Caco-2 (cell line): ENCODE measurements around the gene USP40. TPM values are rescaled to one million over a fixed set of nuclear protein-coding genes. Genes with fewer than 3 reads are reported as not detected.

Source experiments
- BruUV-seq: library from RNA; stranded (reverse); fragments of 400-500 nt; replicated peaks from 2 replicates; lab custom pipeline; 2021; lab: Mats Ljungman, UMichigan
- CTCF ChIA-PET: fragments of 300-600 bp; sonication (Branson Sonifier 250); formaldehyde crosslinking; loops from one replicate; lab custom pipeline; 2022; ENCODE audit warnings: antibody characterized with exemption; lab: Charles Lee
- POLR2A ChIA-PET: fragments of 300-600 bp; sonication (Branson Sonifier 250); formaldehyde crosslinking; loops from one replicate; lab custom pipeline; 2022; ENCODE audit warnings: antibody characterized with exemption; lab: Charles Lee
- DNase-seq, 2 experiments: peaks; one replicate each; pipeline versions ENCODE4 v3.0.0 to v3.0.0-alpha.2; 2020 to 2022
- H3K27me3 ChIP-seq: replicated peaks from 2 replicates; pipeline ENCODE4 v1.6.0; 2011; ENCODE audit warnings: low read length; ENCODE audit not compliant: control insufficient read depth, insufficient read depth
- H3K36me3 ChIP-seq: 2 replicates; pipeline ENCODE4 v1.5.1; 2011; ENCODE audit warnings: low read length; ENCODE audit not compliant: control insufficient read depth, insufficient read depth
- H3K4me1 ChIP-seq: fragments of 250-450 bp; sonication (Bioruptor Pico); 2 replicates; pipeline ENCODE4 v1.5.1; 2020; ENCODE audit warnings: mild to moderate bottlenecking
- H3K4me3 ChIP-seq: 2 replicates; pipeline ENCODE4 v1.5.1; 2011; ENCODE audit warnings: low read depth, mild to moderate bottlenecking, control low read depth, low read length
- H3K9me3 ChIP-seq: fragments of 250-450 bp; sonication (Bioruptor Pico); 2 replicates; pipeline ENCODE4 v1.5.1; 2020; ENCODE audit warnings: mild to moderate bottlenecking, moderate library complexity
- H3K27ac Mint-ChIP-seq: one replicate; pipeline ENCODE4 v1.8.0; 2022; ENCODE audit warnings: mixed read lengths; ENCODE audit not compliant: unreplicated experiment
- H3K27me3 Mint-ChIP-seq: one replicate; pipeline ENCODE4 v1.8.0; 2022; ENCODE audit warnings: mixed read lengths; ENCODE audit not compliant: insufficient read depth, unreplicated experiment
- H3K36me3 Mint-ChIP-seq: one replicate; pipeline ENCODE4 v1.8.0; 2022; ENCODE audit warnings: mild to moderate bottlenecking, mixed read lengths; ENCODE audit not compliant: insufficient read depth, unreplicated experiment
- H3K4me1 Mint-ChIP-seq: one replicate; pipeline ENCODE4 v1.8.0; 2022; ENCODE audit warnings: low read depth, mixed read lengths; ENCODE audit not compliant: unreplicated experiment
- H3K4me3 Mint-ChIP-seq: one replicate; pipeline ENCODE4 v1.8.0; 2022; ENCODE audit warnings: mild to moderate bottlenecking, moderate library complexity, mixed read lengths; ENCODE audit not compliant: unreplicated experiment
- H3K9me3 Mint-ChIP-seq: one replicate; pipeline ENCODE4 v1.8.0; 2022; ENCODE audit warnings: mixed read lengths; ENCODE audit not compliant: unreplicated experiment
- intact Hi-C: fragments of 100-400 bp; cut with micrococcal nuclease; formaldehyde crosslinking; loops from one replicate; pipeline ENCODE4 v1.10.0; 2022; ENCODE audit not compliant: unreplicated experiment
- total RNA-seq: library from RNA; stranded (reverse); gene quantifications from 2 replicates; pipeline ENCODE4 v1.2.3, GENCODE V29; 2022
- TF ChIP-seq, protein P1 (sequence below), 2 experiments: fragments of 200-600 bp in 1 of 2; IDR thresholded peaks; 1 replicate in 1 of 2; 2 replicates in 1 of 2; pipeline versions ENCODE4 v1.5.1 to v1.8.0; 2011 to 2022; ENCODE audit warnings: antibody characterized with exemption in 1 of 2, control low read depth in 1 of 2, inconsistent platforms in 1 of 2, low read depth in 1 of 2, low read length in 1 of 2, mild to moderate bottlenecking in 1 of 2, moderate library complexity in 1 of 2; ENCODE audit not compliant: insufficient read depth in 1 of 2, severe bottlenecking in 1 of 2, unreplicated experiment in 1 of 2

Gene USP40
- total RNA-seq, 1 experiment from 2014 or later, result 27.8 TPM

DNA sequence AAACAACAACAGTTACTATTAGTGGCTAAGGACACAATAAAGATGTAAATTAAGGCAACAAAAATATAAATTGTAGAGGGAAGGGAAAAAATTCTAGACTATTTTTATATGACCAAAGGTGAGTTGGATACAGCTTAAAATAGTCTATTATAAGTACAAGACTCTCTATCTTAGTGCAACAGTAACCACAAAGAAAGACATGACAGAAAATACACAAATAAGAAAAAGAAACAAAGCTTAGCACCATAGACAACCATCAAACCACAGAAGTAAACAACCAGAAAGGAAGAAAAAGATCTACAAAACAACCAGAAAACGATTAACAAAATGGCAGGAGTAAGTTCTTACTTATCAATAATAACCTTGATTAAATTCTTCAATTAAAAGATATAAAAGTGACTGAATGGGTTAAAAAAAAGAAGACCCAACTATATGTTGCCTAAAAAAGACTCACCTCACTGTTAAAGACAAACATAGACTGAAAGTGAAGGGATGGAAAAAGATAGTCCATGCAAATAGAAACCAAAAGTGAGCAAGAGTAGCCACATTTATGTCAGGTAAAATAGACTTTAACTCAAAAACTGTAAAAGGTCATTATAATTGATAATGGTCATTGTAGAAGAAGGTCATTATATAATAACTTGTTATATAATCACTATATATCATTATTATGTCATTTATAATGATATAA is 62.5 kb downstream of the USP40 start:
- intact Hi-C loops, result no loop called here
- H3K4me1 ChIP-seq, result no peaks in the 10 kb centered on the region
- Mint-ChIP-seq H3K9me3 (peaks cover 36% of the 10 kb centered on the region), H3K4me1 (no peaks in the 10 kb centered on the region), H3K27ac (no peak overlapping the region), H3K27me3 (no peaks in the 10 kb centered on the region), H3K4me3 (no peak overlapping the region), H3K36me3 (peaks cover 5% of the 10 kb centered on the region)
- CTCF ChIA-PET, result no interaction called here
- no peaks in the 10 kb centered on the region for H3K27me3 ChIP-seq
- no TSS peak for BruUV-seq
- POLR2A ChIA-PET, result no interaction called here
- no peaks in the 10 kb centered on the region; the same call in 1 of the 2 replicates for H3K9me3 ChIP-seq
- no peaks in the 10 kb centered on the region for H3K36me3 ChIP-seq
- TF ChIP-seq, protein P1, sequence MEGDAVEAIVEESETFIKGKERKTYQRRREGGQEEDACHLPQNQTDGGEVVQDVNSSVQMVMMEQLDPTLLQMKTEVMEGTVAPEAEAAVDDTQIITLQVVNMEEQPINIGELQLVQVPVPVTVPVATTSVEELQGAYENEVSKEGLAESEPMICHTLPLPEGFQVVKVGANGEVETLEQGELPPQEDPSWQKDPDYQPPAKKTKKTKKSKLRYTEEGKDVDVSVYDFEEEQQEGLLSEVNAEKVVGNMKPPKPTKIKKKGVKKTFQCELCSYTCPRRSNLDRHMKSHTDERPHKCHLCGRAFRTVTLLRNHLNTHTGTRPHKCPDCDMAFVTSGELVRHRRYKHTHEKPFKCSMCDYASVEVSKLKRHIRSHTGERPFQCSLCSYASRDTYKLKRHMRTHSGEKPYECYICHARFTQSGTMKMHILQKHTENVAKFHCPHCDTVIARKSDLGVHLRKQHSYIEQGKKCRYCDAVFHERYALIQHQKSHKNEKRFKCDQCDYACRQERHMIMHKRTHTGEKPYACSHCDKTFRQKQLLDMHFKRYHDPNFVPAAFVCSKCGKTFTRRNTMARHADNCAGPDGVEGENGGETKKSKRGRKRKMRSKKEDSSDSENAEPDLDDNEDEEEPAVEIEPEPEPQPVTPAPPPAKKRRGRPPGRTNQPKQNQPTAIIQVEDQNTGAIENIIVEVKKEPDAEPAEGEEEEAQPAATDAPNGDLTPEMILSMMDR (IDR thresholded peaks at IDR 0.05; ENCODE audit: insufficient read depth in 1 of 2, low read depth in 1 of 2, low read length in 1 of 2, severe bottlenecking in 1 of 2, unreplicated experiment in 1 of 2), result no peak
- H3K4me3 ChIP-seq, result no peak overlapping the region
- no peak for DNase-seq

DNA sequence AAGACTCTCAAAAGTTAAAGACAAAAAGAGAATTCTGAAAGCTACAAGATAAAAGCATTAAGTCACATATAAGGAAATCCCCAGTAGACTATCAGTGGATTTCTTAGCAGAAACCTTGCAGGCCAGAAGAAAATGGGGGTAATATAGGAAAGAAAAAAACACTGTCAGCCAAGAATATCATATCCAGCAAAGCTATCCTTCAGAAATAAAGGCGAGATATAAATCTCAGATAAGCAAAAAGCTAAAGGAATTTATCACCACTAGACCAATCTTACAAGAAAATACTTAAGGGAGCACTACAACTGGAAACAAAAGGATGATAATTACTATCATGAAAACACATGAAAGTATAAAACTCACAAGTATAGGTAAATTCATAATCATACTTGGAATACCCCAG is 63.1 kb downstream of the USP40 start:
- Histone ChIP-seq H3K36me3 (no peaks in the 10 kb centered on the region), H3K4me3 (no peak overlapping the region), H3K9me3 (no peaks in the 10 kb centered on the region; the same call in 1 of the 2 replicates), H3K4me1 (no peaks in the 10 kb centered on the region), H3K27me3 (no peaks in the 10 kb centered on the region)
- no peaks in the 10 kb centered on the region for H3K4me1 Mint-ChIP-seq
- ChIA-PET POLR2A (no interaction called here), CTCF (no interaction called here)
- H3K36me3 Mint-ChIP-seq, result peaks cover 5% of the 10 kb centered on the region
- no peak overlapping the region for H3K27ac Mint-ChIP-seq
- BruUV-seq, result no TSS peak
- intact Hi-C loops, result no loop called here
- no peak for DNase-seq
- H3K9me3 Mint-ChIP-seq, result peaks cover 36% of the 10 kb centered on the region
- TF ChIP-seq, protein P1 (IDR thresholded peaks at IDR 0.05; ENCODE audit: insufficient read depth in 1 of 2, low read depth in 1 of 2, low read length in 1 of 2, severe bottlenecking in 1 of 2, unreplicated experiment in 1 of 2), result no peak
- H3K4me3 Mint-ChIP-seq, result no peak overlapping the region
- no peaks in the 10 kb centered on the region for H3K27me3 Mint-ChIP-seq

DNA sequence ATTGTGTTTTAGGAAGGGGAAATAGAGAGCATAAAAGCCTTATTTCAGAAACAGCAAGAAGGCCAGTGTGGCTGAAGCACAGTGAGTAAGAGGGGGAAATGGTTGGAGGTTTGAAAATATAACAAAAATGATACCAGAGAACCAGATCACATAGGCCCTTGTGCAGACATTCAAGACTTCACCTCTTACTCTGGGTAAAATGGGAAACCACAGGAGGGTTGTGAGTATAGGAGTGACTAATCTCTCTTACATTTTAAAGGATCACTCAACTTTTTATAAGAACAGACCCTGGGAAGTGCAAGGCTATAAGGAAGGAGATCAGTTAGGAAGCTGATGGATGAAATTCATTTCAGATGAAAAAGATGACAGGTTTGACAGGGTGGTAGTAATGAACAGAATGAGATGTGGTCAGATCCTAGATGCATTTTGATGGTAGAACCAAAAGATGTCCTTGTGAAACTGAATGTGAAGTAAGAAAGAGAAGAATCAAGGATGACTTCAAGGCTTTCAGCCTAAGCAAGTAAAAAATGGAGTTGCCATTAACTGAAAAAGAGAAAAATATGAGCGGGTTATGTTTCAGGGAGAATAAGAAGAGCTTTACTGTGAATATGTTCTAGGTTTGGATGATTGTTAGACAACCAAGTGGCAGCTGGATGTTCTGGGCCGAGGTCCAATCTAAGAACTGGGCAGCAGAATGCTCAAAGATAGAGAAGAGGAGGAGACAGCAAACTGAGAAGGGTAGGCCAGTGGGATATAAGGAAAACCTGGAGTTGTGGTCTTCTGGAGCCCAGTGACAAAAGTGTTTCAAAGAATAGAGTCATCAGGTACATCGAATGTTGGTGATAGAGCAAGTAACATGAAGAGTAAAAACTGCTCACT is 65.1 kb downstream of the USP40 start:
- peaks cover 4% of the 10 kb centered on the region for H3K36me3 Mint-ChIP-seq
- ChIA-PET POLR2A (no interaction called here), CTCF (no interaction called here)
- H3K27ac Mint-ChIP-seq, result no peak overlapping the region
- peaks cover 36% of the 10 kb centered on the region for H3K9me3 Mint-ChIP-seq
- no peak overlapping the region for H3K4me3 Mint-ChIP-seq
- DNase-seq, result no peak
- Histone ChIP-seq H3K9me3 (no peaks in the 10 kb centered on the region; the same call in 1 of the 2 replicates), H3K4me1 (no peaks in the 10 kb centered on the region), H3K27me3 (no peaks in the 10 kb centered on the region), H3K36me3 (no peaks in the 10 kb centered on the region), H3K4me3 (no peak overlapping the region)
- no peaks in the 10 kb centered on the region for H3K4me1 Mint-ChIP-seq
- intact Hi-C loops, result no loop called here
- TF ChIP-seq, protein P1 (IDR thresholded peaks at IDR 0.05; ENCODE audit: insufficient read depth in 1 of 2, low read depth in 1 of 2, low read length in 1 of 2, severe bottlenecking in 1 of 2, unreplicated experiment in 1 of 2), result no peak
- no TSS peak for BruUV-seq
- no peaks in the 10 kb centered on the region for H3K27me3 Mint-ChIP-seq
